Gastrocnemius medialis (tissue), 4 donors: Measurements from ENCODE around the gene CUX1. TPM values are rescaled to one million over a fixed set of nuclear protein-coding genes. Genes with fewer than 3 reads are reported as not detected.

Experiments
- ATAC-seq, 2 donors: fragments of 150-250 bp; one replicate each; pipeline ENCODE4 v1.9.1; 2016
- DNase-seq, 2 donors: peaks; one replicate each; pipeline ENCODE4 v3.0.0-alpha.2; 2019
- H3K27ac ChIP-seq, 4 donors: fragments of 200-600 bp; sonication (generic); 1 replicate in 1 of 4; 2 replicates in 3 of 4; pipeline ENCODE4 v1.5.1; 2016 to 2018; ENCODE audit warnings: mild to moderate bottlenecking in 2 of 4, moderate library complexity in 1 of 4
- H3K27me3 ChIP-seq, 3 donors: fragments of 200-600 bp; sonication (generic) in 2 of 3; 1 replicate in 1 of 3; 2 replicates in 2 of 3; pipeline versions ENCODE4 v1.5.1 to v1.6.0; 2016 to 2019; ENCODE audit warnings: mild to moderate bottlenecking in 1 of 3, moderate library complexity in 1 of 3
- H3K36me3 ChIP-seq, 2 donors: fragments of 200-600 bp; sonication (generic) in 1 of 2; one replicate each; pipeline ENCODE4 v1.5.1; 2017 to 2018
- H3K4me1 ChIP-seq, 2 donors: fragments of 200-600 bp; sonication (generic) in 1 of 2; one replicate each; pipeline ENCODE4 v1.5.1; 2016 to 2017; ENCODE audit warnings: mild to moderate bottlenecking in 2 of 2
- H3K4me3 ChIP-seq, 4 donors: fragments of 200-600 bp; sonication (generic) in 3 of 4; 1 replicate in 1 of 4; 2 replicates in 3 of 4; pipeline ENCODE4 v1.5.1; 2016 to 2019; ENCODE audit warnings: mild to moderate bottlenecking in 2 of 4
- H3K9me3 ChIP-seq, 3 donors: fragments of 200-600 bp; sonication (generic) in 2 of 3; 1 replicate in 1 of 3; 2 replicates in 2 of 3; pipeline ENCODE4 v1.5.1; 2016 to 2019
- POLR2A ChIP-seq, 2 donors: fragments of 450-650 bp; IDR thresholded peaks; one replicate each; pipeline ENCODE4 v1.6.1; 2017; ENCODE audit warnings: antibody characterized with exemption in 2 of 2, mild to moderate bottlenecking in 2 of 2, moderate library complexity in 2 of 2
- in situ Hi-C, 4 donors: fragments of 200-750 bp; cut with MboI; loops; one replicate each; pipeline versions ENCODE4 v1.15.0 to v1.8.0; 2017; ENCODE audit warnings: low sequenced_read_pairs in 4 of 4
- intact Hi-C: fragments of 100-400 bp; cut with DNase I; formaldehyde crosslinking; loops from one replicate; pipeline ENCODE4 v1.15.1; 2023; ENCODE audit warnings: low total_unique reads
- total RNA-seq, 4 donors: library from RNA; depleted of rRNA; stranded (reverse); fragments of >200 nt; gene quantifications; one replicate each; pipeline versions ENCODE4 v1.1.0 to v1.2.3, GENCODE V29; 2016
- TF ChIP-seq, protein P1 (sequence below), 5 experiments: fragments of 450-650 bp in 3 of 5; fragments of 200-600 bp in 2 of 5; sonication (generic) in 2 of 5; IDR thresholded peaks in 4 of 5; conservative IDR thresholded peaks in 1 of 5; 1 replicate in 4 of 5; 2 replicates in 1 of 5; pipeline ENCODE4 v1.5.1; 2016 to 2019; ENCODE audit warnings: antibody characterized with exemption in 5 of 5, mild to moderate bottlenecking in 3 of 5, moderate library complexity in 3 of 5

CUX1 gene, protein sequence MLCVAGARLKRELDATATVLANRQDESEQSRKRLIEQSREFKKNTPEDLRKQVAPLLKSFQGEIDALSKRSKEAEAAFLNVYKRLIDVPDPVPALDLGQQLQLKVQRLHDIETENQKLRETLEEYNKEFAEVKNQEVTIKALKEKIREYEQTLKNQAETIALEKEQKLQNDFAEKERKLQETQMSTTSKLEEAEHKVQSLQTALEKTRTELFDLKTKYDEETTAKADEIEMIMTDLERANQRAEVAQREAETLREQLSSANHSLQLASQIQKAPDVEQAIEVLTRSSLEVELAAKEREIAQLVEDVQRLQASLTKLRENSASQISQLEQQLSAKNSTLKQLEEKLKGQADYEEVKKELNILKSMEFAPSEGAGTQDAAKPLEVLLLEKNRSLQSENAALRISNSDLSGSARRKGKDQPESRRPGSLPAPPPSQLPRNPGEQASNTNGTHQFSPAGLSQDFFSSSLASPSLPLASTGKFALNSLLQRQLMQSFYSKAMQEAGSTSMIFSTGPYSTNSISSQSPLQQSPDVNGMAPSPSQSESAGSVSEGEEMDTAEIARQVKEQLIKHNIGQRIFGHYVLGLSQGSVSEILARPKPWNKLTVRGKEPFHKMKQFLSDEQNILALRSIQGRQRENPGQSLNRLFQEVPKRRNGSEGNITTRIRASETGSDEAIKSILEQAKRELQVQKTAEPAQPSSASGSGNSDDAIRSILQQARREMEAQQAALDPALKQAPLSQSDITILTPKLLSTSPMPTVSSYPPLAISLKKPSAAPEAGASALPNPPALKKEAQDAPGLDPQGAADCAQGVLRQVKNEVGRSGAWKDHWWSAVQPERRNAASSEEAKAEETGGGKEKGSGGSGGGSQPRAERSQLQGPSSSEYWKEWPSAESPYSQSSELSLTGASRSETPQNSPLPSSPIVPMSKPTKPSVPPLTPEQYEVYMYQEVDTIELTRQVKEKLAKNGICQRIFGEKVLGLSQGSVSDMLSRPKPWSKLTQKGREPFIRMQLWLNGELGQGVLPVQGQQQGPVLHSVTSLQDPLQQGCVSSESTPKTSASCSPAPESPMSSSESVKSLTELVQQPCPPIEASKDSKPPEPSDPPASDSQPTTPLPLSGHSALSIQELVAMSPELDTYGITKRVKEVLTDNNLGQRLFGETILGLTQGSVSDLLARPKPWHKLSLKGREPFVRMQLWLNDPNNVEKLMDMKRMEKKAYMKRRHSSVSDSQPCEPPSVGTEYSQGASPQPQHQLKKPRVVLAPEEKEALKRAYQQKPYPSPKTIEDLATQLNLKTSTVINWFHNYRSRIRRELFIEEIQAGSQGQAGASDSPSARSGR (N-terminal part only)
- 10 to 100 TPM; 44.1 to 57.9 (median 54.9) TPM for total RNA-seq

DNA sequence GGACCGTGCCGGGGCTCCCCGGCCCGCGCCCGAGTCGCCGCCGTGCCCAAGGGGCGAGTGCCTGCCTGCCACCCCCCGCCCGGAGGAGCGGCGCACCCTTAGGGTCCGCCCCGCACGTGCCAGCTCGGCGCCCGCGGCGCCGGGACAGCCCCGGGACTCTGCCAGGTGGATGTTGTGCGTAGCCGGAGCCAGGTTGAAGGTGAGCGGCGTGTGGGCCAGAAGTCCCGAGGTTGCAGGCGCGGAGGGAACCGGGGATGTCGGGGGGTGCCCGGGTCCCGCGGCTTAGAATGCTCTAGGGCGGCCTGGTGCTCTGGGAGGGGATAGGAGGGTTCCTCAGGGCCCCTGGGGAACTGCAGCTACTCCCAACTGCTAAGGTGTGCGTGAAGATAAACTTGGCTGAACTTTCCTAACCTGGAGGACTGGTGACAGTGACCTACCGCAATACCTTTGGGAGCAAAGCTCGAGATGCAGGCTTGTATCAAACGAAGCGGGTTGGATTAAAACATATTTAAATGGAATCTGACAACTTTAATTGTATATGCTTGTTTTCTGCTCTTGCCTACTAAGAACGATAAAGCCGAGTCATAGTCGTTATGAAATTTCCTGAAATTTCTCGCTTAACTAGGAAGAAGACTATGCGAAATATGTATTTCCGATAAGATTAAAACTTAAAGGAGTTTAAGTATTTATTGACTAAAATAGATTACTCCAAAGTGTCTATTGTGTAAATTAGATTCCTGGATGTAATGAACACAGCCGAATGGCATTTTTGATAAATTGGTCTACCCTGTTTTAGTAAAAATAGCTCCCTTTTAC, at the start of gene CUX1:
Gene CUX1, plus strand, starts transcription at position 156 of the 816 bp plus-strand sequence. Its CDS starts 14 bp downstream, at position 170.
- in situ Hi-C loops, result loop anchor here in 2 of 4 donors (25.0 kb wide), 2 partner anchors 130 to 420 kb away; no protein-coding TSS in a partner anchor
- no peaks in the 10 kb centered on the region for H3K27me3 ChIP-seq
- peak within 1 kb of the TSS; percentile 62 to 86 (median 74) for H3K4me3 ChIP-seq
- peak; percentile 6 to 7 for ATAC-seq
- H3K27ac ChIP-seq, result peak within 1 kb of the TSS; percentile 74 to 84 (median 80)
- intact Hi-C loops, result loop anchor here (1.0 to 5.0 kb wide), 3 partner anchors 39 to 170 kb away; no protein-coding TSS in a partner anchor
- peak in 1 of 2 donors; percentile 30 for DNase-seq
- TF ChIP-seq, protein P1, sequence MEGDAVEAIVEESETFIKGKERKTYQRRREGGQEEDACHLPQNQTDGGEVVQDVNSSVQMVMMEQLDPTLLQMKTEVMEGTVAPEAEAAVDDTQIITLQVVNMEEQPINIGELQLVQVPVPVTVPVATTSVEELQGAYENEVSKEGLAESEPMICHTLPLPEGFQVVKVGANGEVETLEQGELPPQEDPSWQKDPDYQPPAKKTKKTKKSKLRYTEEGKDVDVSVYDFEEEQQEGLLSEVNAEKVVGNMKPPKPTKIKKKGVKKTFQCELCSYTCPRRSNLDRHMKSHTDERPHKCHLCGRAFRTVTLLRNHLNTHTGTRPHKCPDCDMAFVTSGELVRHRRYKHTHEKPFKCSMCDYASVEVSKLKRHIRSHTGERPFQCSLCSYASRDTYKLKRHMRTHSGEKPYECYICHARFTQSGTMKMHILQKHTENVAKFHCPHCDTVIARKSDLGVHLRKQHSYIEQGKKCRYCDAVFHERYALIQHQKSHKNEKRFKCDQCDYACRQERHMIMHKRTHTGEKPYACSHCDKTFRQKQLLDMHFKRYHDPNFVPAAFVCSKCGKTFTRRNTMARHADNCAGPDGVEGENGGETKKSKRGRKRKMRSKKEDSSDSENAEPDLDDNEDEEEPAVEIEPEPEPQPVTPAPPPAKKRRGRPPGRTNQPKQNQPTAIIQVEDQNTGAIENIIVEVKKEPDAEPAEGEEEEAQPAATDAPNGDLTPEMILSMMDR (IDR thresholded peaks at IDR 0.05 in 4 of 5, conservative IDR thresholded peaks at IDR 0.05 in 1 of 5), result peak in 2 of 5 experiments; percentile 6 to 28
- no peak for TF ChIP-seq POLR2A (IDR thresholded peaks at IDR 0.05)
- peaks cover 26 to 30% of the 10 kb centered on the region in 2 donors for H3K4me1 ChIP-seq
- H3K36me3 ChIP-seq, result no peaks in the 10 kb centered on the region
- no peaks in the 10 kb centered on the region for H3K9me3 ChIP-seq

DNA sequence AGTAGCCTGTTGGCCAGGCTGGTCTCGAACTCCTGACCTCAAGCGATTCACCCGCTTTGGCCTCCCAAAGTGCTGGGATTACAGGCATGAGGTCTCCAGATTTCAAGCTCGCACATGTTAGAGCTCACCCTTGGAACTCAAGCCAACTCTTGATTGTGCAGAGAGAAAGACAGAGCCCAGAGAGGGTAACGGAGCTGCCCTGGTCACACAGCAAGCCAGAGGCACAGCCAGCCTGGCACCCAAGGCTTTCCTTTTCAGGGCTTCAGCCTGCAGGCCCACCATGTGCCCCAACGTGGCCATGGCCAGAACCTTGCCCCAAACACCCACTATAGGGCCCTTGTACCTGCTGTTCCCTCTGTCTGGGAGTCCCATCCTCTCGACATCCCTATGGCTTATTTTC, 49.1 kb upstream of the CUX1 start:
- no peak for TF ChIP-seq POLR2A (IDR thresholded peaks at IDR 0.05)
- TF ChIP-seq, protein P1 (IDR thresholded peaks at IDR 0.05 in 4 of 5, conservative IDR thresholded peaks at IDR 0.05 in 1 of 5), result no peak
- ATAC-seq, result no peak
- H3K36me3 ChIP-seq, result no peaks in the 10 kb centered on the region
- H3K27ac ChIP-seq, result no peak overlapping the region
- in situ Hi-C loops, result no loop called here
- no peaks in the 10 kb centered on the region for H3K4me1 ChIP-seq
- intact Hi-C loops, result no loop called here
- DNase-seq, result no peak
- H3K9me3 ChIP-seq, result no peaks in the 10 kb centered on the region
- H3K27me3 ChIP-seq, result peaks cover 2 to 8% (median 3%) of the 10 kb centered on the region in 3 donors
- H3K4me3 ChIP-seq, result no peak overlapping the region

- TF ChIP-seq, protein P1 (IDR thresholded peaks at IDR 0.05 in 4 of 5, conservative IDR thresholded peaks at IDR 0.05 in 1 of 5), result no peak
- TF ChIP-seq POLR2A (IDR thresholded peaks at IDR 0.05), result no peak
- ATAC-seq (no peak), DNase-seq (no peak)
- intact Hi-C loops, result no loop called here
- Histone ChIP-seq H3K27me3 (peaks cover 3 to 8% (median 7%) of the 10 kb centered on the region in 3 donors), H3K9me3 (no peaks in the 10 kb centered on the region), H3K4me1 (no peaks in the 10 kb centered on the region), H3K4me3 (no peak overlapping the region), H3K36me3 (no peaks in the 10 kb centered on the region), H3K27ac (no peak overlapping the region)
- in situ Hi-C loops, result no loop called here
Observed at GRCh38 chr7:101770466-101770865, 47.0 kb upstream of the CUX1 start.
